ENCODE measurements around the gene CAPN9.

GRCh38 chr1:230823426-230823825 lies 76.2 kb downstream of the CAPN9 start:
- no peak for TF ChIP-seq CTCF (IDR thresholded peaks at IDR 0.05)
- no peak for TF ChIP-seq POLR2A (IDR thresholded peaks at IDR 0.05)
